ENCODE results near the gene PACSIN2. TPM values are rescaled to one million over a fixed set of nuclear protein-coding genes. Genes with fewer than 3 reads are reported as not detected.

Gene PACSIN2
- total RNA-seq, 1 experiment from 2014 or later, result 103 TPM

DNA sequence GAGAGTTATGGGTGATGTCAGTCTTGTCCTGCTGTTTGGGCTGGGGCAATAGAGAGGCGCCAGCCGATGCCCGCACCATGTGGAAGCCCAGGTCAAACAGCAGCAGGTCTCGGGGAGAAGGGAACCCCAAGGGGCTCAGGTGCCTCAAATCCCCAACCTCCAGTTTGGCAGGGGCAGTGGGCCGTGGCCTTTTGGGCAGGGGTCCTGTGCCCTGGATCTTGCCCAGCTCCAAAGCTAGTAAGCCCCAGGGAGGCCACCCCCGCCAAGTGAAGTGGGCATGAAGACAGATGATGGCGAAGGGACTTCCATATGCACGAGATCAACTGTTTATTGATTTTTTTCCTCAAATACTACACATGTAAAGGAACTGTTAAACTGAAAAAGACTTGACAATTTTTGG is 145.5 kb downstream of the PACSIN2 start:
- no peak for DNase-seq
- TF ChIP-seq EZH2 (IDR thresholded peaks at IDR 0.05; ENCODE audit: low read depth), result no peak
- TF ChIP-seq, protein P1, sequence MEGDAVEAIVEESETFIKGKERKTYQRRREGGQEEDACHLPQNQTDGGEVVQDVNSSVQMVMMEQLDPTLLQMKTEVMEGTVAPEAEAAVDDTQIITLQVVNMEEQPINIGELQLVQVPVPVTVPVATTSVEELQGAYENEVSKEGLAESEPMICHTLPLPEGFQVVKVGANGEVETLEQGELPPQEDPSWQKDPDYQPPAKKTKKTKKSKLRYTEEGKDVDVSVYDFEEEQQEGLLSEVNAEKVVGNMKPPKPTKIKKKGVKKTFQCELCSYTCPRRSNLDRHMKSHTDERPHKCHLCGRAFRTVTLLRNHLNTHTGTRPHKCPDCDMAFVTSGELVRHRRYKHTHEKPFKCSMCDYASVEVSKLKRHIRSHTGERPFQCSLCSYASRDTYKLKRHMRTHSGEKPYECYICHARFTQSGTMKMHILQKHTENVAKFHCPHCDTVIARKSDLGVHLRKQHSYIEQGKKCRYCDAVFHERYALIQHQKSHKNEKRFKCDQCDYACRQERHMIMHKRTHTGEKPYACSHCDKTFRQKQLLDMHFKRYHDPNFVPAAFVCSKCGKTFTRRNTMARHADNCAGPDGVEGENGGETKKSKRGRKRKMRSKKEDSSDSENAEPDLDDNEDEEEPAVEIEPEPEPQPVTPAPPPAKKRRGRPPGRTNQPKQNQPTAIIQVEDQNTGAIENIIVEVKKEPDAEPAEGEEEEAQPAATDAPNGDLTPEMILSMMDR (conservative IDR thresholded peaks at IDR 0.05), result no peak
- Histone ChIP-seq H3K9me3 (ENCODE audit: insufficient read depth, low read depth) (no peaks in the 10 kb centered on the region), H4K20me1 (ENCODE audit: insufficient read depth) (no peaks in the 10 kb centered on the region), H3K36me3 (ENCODE audit: low read depth) (peaks cover 15% of the 10 kb centered on the region; the same call in 1 of the 2 replicates), H3K27ac (no peak overlapping the region), H3F3A (ENCODE audit: insufficient read depth, low read depth) (peaks cover 27% of the 10 kb centered on the region), H3K4me2 (no peak overlapping the region), H3K4me1 (replicated peaks; ENCODE audit: insufficient read depth) (peaks cover 17% of the 10 kb centered on the region), H3K27me3 (ENCODE audit: insufficient read depth, low read depth) (no peaks in the 10 kb centered on the region), H3K79me2 (ENCODE audit: low read depth) (no peaks in the 10 kb centered on the region), H3K4me3 (no peak overlapping the region), H3K9me2 (ENCODE audit: insufficient read depth) (no peaks in the 10 kb centered on the region), H2AFZ (no peak overlapping the region)
- BruUV-seq (replicated peaks), result no TSS peak
- intact Hi-C loops (cut with micrococcal nuclease; ENCODE audit: unreplicated experiment), result loop anchor here (5.0 kb wide), 2 partner anchors 87 to 223 kb away; no protein-coding TSS in a partner anchor
- ChIA-PET CTCF (interaction anchor here (0.7 kb wide), 1 partner anchor 243 kb away, joined by 5 read pairs; no protein-coding TSS in a partner anchor), POLR2A (ENCODE audit: unreplicated experiment) (no interaction called here)

DNA sequence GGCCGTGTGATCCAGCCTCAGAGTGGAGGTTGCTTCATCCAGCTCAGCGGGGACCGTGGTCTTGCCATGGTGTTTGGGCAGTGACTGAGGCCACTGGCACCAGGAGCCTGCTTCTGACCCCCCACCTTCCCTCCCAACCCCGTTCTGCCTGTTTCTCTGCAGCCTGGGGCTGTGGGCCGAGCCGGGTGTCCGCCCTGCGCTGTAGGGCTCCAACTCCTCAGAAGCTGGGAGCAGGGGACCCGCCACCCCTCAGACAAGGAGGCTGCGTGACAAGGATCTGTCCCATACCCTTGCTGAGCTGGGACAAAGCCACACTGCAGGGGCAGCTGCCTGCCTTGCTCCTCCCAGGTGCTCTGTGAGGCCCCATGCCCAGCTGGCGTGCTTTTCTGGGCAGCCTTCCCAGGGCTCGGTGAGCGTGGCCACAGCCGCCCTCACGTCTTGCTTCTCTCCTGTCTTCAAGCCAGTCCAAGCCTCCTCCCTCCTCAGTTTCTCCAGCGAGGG is 146.1 kb downstream of the PACSIN2 start:
- H3K79me2 ChIP-seq (ENCODE audit: low read depth), result no peaks in the 10 kb centered on the region
- no peaks in the 10 kb centered on the region for H3K9me3 ChIP-seq (ENCODE audit: insufficient read depth, low read depth)
- no TSS peak for BruUV-seq (replicated peaks)
- H3K4me1 ChIP-seq (replicated peaks; ENCODE audit: insufficient read depth), result peaks cover 23% of the 10 kb centered on the region
- H2AFZ ChIP-seq, result no peak overlapping the region
- no peak overlapping the region for H3K4me3 ChIP-seq
- POLR2A ChIA-PET (ENCODE audit: unreplicated experiment), result no interaction called here
- H3K9me2 ChIP-seq (ENCODE audit: insufficient read depth), result no peaks in the 10 kb centered on the region
- H3F3A ChIP-seq (ENCODE audit: insufficient read depth, low read depth), result peaks cover 33% of the 10 kb centered on the region
- intact Hi-C loops (cut with micrococcal nuclease; ENCODE audit: unreplicated experiment), result loop anchor here (5.0 kb wide), 2 partner anchors 86 to 224 kb away; no protein-coding TSS in a partner anchor
- peak overlapping the region; percentile 57 for H3K27ac ChIP-seq
- no peaks in the 10 kb centered on the region for H4K20me1 ChIP-seq (ENCODE audit: insufficient read depth)
- H3K4me2 ChIP-seq, result peak overlapping the region; percentile 9
- no peaks in the 10 kb centered on the region for H3K27me3 ChIP-seq (ENCODE audit: insufficient read depth, low read depth)
- TF ChIP-seq EZH2 (IDR thresholded peaks at IDR 0.05; ENCODE audit: low read depth), result no peak
- TF ChIP-seq, protein P1 (conservative IDR thresholded peaks at IDR 0.05), result no peak
- CTCF ChIA-PET, result interaction anchor here (0.5 to 1.8 kb wide), 2 partner anchors 49 to 58 kb away, joined by 4 to 6 read pairs; no protein-coding TSS in a partner anchor
- peaks cover 9% of the 10 kb centered on the region; the same call in 1 of the 2 replicates for H3K36me3 ChIP-seq (ENCODE audit: low read depth)
- DNase-seq, result no peak

DNA sequence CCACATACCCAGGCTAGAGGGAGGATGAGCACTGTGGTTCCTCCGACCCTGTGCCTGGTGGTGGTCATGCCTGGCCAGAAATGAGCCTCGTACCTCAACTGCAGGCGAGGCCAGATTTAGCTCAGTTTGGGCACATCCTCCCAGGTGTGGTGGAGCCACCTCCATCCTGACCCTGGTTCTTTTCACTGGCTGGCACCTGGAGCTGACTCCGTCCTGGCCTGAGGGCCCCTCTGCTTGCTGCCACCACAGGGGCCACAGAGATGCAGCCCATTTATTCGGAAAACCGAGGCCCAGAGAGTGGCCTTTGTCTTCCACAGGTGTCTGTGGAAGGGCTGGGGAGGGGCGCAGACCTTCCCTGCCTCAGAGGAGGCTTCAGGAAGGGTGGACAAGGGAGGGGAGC is 148.8 kb downstream of the PACSIN2 start:
- TF ChIP-seq, protein P1 (conservative IDR thresholded peaks at IDR 0.05), result no peak
- TF ChIP-seq EZH2 (IDR thresholded peaks at IDR 0.05; ENCODE audit: low read depth), result no peak
- Histone ChIP-seq H3K4me2 (no peak overlapping the region), H4K20me1 (ENCODE audit: insufficient read depth) (no peaks in the 10 kb centered on the region), H3K36me3 (ENCODE audit: low read depth) (0 out of 2 replicates have a peak, but pooled peaks cover 8% of the 10 kb centered on the region), H3K79me2 (ENCODE audit: low read depth) (no peaks in the 10 kb centered on the region), H3K4me1 (replicated peaks; ENCODE audit: insufficient read depth) (peaks cover 45% of the 10 kb centered on the region), H3F3A (ENCODE audit: insufficient read depth, low read depth) (peaks cover 60% of the 10 kb centered on the region), H3K4me3 (no peak overlapping the region), H3K9me3 (ENCODE audit: insufficient read depth, low read depth) (no peaks in the 10 kb centered on the region), H3K27me3 (ENCODE audit: insufficient read depth, low read depth) (no peaks in the 10 kb centered on the region), H3K27ac (no peak overlapping the region), H2AFZ (no peak overlapping the region), H3K9me2 (ENCODE audit: insufficient read depth) (no peaks in the 10 kb centered on the region)
- BruUV-seq (replicated peaks), result no TSS peak
- no peak for DNase-seq
- CTCF ChIA-PET, result no interaction called here
- POLR2A ChIA-PET (ENCODE audit: unreplicated experiment), result no interaction called here
- intact Hi-C loops (cut with micrococcal nuclease; ENCODE audit: unreplicated experiment), result loop anchor here (5.0 kb wide), 2 partner anchors 84 to 226 kb away; no protein-coding TSS in a partner anchor
